ENCODE data around the gene RNF126.

- TF ChIP-seq GATA3 (IDR thresholded peaks at IDR 0.05; ENCODE audit: low read depth, low read length): no peak
- TF ChIP-seq GATA2 (IDR thresholded peaks at IDR 0.05; ENCODE audit: low read depth, low read length): no peak
Observed at GRCh38 chr19:622666-623065, 40.3 kb downstream of the RNF126 start.

Data from SH-SY5Y (cell line).